Activated CD4-positive, alpha-beta T cell treated with anti-CD3 and anti-CD28 coated beads for 24 hours (primary cell): ENCODE data around the gene DNMT3L.
"Not testable (repeated sequence)": the region's sequence is repeated elsewhere in the genome, so short reads cannot be mapped to it uniquely, and the experiment has no call there.

ENCODE experiments used
- DNase-seq, 2 donors: peaks; one replicate each; pipeline ENCODE4 v3.0.0-alpha.2; 2020; ENCODE audit warnings: low read depth in 2 of 2

DNMT3L gene

DNA sequence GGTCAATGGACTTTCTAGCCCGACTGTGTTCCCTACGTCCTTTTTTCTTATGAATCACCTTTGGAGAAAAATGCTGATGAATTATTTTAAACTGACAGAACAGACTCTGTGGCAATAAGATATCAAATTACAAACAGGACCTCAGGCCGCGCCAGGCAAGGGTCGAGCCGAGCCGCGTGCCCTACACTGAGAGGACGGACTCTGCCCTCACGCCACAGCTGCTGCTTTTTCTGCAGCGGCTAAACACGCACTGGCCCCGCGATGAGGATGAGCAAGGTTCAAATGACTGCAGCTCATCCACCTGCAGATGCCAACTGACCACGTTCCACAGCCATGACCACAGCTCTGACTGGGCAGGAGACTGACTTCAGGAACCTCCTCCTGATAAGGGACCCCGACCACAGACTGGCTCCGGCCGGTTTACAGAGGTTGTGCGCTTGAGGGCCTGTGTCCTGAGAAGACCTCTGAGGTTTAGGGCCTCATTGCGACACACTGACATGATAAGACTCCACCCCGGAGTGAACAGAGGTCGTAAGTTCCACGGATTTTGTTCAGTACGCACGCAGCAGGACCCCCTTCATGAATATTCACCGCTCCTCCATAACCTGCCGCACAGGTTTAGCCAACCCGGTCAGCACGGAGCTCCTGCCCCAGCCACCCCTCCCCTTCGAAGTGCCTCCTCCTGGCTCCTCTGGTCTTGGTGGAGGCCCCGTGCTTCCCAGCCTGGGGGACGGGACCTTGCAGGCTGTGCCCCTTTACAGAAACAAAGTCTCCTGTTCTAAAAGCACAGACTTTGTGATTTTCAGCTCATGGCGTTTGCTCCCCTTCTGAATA, 12.3 kb downstream of the DNMT3L start:
- not testable (repeated sequence) for DNase-seq

DNA sequence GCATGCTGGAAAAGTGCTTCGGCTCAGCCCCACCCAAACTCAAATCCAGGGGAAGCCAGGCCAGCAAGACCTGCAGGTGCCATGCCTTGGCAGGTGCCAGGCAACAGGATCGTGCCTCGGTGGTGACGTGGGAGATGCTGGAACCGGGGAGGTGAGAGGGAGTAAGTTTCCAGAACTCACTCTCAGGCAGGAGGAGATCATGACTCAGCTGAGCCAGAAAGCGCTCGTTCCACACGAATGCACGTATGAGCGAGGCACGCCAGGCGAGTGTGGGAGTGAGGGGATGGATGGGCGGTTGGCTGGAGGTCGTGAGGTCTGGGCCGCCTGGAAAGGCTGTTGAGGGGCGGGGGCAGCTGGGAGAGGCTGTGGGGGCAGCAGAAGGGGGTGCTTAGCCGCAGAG, 13.8 kb downstream of the DNMT3L start:
- not testable (repeated sequence) for DNase-seq

DNA sequence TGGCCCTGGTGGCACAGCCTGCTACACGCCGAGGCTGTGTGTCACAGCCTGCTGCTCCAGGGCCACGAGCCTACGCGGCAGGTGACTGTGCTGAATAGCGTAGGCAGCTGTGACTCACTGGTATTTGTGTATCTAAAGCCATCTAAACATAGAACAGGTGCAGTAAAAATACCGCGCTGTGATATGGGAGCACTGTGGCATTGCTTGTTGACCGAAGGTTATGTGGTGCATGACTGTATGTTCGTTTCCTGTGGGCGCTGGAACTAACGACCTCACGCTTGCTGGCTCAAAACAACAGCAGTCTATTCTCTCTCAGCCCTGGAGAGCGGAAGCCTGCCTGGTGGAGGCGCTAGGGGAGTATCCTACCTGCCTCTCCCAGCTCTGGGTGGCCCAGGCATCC, 17.7 kb downstream of the DNMT3L start:
- DNase-seq, result not testable (repeated sequence)

DNA sequence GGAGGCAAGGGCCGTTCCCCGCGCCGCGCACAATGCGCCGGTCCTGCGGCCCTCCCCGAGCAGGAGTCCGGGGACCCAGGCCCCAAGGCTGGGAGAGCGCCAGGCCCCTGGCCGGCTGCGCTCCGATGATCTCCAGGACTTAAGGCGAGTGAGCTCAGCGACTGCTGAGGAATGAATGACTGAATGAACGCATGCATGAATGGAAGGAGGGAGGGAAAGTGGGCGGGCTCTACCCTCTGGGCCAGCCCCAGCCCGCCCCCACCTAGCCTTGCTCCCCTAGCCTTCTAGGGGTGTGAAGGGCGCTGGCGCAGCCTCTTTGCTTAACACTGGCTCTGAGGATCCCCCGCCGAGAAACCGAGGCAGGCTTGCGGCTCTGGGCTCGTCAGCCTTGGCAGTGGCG, 20.4 kb downstream of the DNMT3L start:
- DNase-seq, result not testable (repeated sequence)

DNA sequence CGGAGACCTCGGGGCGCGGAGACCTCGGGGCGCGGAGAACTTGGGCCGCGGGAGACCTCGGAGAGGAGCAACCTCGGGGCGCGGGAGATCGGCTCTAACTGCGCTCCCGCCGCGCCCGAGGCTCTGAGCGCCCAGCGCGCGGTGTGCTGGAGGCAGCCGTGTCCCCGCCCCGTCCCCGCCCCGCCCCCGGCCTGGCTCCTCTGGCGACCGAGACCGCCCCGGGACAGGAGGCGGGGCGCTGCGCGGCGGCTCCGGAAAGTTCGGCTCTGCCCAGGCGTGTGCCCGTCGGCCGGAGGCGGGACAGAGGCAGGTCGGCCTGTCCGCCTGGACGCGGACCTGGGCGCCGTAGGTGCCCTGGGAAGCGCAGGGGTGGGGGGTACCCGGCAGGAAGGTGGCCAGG, 20.9 kb downstream of the DNMT3L start, which contains the start of gene ICOSLG:
ICOSLG (minus strand) TSS at position 102 of the 400 bp plus-strand sequence. CDS start 126 bp downstream, outside the sequence.
- DNase-seq, result not testable (repeated sequence)

DNA sequence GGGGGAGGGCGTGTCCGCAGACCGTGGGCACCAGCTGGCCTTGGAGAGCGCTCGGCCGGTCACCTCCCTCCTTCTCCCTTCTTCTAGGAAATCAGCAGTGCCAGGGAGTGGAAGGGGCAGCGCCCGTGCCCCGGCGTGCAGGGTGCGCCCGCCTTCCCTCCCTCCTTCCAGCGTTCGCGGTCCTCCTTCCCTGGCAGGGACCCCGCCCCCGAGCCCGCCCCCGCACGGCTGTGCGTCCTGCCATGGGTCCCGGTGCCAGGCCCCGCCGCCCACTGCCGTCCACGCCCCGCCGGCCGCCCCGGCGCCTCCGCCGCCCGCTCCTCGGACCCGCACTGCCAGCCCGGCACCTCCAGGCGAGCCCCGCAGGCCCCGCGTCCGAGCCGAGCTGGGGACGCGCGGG, 21.3 kb downstream of the DNMT3L start:
- DNase-seq, result not testable (repeated sequence)

DNA sequence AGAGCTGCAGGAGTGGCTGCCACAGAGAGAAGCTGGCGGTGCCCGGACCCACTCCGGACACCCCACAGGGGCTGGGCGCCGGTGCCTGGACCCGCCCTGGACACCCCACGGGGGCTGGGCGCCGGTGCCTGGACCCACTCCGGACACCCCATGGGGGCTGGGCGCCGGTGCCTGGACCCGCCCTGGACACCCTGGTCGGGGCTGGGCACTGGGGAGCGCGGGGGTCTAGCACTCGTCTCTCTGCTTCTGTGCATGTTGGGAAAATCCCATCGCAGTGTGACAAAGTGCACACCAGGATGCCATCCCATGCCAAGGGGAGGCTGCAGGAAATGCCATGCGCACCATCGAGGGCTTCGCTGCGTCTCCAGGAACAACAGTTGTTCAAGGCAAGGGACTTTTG, 32.1 kb downstream of the DNMT3L start:
- not testable (repeated sequence) for DNase-seq

DNA sequence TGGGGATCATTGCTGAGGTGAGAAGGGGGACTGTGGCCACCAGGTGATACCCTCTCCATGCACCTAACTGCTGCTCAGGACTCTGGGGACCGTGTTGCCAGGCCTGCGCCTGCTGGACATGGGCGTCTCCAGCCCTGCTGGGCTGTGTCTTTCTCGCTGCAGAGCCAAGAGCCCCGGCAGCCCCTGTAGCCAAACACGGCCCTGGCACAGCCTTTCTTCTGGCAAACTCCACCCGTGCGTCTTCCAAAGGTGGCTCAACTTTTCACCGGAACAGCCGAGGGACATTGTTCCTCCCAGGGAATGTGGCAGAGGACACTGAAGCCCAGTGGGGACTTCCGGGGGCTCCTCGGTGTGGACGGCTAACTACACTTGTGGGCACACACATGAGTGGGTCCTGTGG, 33.6 kb downstream of the DNMT3L start:
- not testable (repeated sequence) for DNase-seq

DNA sequence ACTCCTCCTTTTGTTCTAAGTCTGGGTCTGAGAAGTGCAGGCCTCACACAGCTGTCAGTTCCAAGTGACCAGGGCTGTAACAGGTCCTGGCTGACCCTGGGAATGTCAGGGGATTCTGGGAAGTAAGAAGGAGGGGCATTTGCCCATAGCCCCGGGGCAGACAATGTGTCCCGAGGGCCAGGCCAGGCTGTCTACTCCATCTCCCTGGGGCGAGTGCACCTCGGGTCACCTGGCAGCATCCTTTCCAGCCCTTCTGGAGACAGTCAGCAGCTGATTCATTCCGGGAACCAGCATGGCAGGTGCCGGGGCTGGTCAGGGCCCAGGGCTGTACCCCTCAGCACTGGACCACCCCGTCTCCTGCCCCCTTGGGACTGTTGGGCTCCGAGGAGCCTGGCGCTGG, 34.1 kb downstream of the DNMT3L start:
- DNase-seq, result not testable (repeated sequence)

DNA sequence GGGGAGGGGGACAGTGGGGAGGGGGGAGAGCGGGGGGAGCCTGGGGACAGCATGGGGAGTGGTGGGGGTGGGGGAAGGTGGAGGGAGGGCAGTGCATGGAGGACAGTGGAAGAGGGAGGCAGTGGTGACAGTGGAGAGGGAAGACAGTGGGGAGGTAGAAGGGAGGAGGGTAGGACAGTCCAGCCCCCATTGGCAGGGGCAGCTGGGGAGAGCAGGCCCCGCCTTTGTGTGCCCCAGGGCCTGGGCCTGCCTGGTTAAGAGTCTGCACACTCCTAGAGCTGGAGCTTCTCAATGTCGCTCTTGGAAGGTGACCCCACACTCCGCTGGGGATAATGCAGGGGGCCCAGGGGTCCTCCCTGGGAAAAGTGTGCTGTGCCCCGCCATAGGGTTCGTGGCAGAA, 36.1 kb downstream of the DNMT3L start:
- not testable (repeated sequence) for DNase-seq

DNA sequence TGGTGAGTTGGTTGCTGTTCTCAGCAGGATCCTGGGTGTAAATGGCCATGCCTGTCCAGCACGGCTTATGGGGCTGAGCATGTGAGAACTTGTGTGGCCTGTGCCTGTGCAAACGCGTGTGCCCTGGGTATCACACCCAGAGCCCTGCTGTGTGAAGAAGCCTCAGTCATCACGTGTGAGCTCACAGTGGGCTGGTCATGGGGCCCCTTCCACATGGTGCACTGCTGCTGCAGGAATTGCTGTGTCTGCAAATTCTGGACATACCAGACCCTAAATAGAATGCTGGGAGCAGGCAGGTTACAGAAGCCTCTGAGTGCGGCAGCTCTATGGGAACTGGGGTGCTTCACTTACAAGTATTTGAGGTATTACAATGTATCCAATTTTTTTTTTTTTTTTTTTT, 38.4 kb downstream of the DNMT3L start:
- not testable (repeated sequence) for DNase-seq

DNA sequence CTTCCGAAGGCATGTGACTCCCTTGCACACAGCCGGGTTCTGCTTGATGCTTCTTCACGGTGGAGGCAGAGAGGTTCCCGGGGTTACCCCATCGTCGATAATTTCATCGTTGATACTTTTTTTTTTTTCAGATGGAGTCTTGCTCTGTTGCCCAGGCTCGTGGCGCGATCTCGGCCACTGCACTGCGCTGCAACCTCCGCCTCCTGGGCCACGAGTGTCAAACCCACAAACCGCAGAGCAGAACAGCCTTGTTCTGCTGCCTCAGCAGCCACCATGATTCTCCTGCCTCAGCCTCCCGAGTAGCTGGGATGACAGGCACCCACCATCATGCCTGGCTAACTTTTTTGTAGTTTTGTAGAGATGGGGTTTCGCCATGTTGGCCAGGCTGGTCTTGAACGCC, 41.0 kb downstream of the DNMT3L start:
- not testable (repeated sequence) for DNase-seq

DNA sequence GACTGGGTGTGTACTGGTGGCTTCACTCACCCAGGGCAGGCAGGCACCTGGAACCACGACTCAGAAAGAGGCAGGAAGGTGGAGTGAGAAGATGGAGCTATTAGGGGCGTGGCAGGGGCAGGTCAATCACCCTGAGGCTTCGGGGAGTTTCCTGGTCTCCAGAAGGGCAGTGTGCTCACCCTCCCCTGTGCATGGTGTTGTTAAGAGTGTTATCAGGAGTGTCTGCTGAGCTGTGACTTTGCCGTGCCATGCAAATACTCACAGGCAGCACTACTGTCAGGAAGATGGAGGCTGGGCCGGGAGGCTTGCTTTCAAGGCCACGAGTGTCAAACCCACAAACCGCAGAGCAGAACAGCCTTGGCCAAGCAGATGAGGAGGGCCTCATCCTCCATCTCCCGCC, 43.2 kb downstream of the DNMT3L start:
- DNase-seq, result not testable (repeated sequence)

DNA sequence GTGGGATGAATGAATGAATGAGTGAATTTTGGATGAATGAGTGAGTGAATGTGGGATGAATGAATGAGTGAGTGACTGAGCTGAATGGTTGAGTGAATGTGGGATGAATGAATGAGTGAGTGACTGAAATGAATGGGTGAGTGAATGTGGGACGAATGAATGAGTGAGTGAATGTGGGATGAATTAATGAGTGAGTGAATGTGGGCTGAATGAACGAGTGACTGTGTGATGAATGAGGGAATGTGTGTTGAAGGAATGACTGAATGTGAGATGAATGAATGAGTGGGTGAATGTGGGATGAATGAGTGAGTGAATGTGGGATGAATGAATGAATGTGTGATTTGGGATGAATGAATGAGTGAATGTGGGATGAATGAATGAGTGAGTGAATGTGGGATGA, 49.7 kb downstream of the DNMT3L start:
- DNase-seq, result not testable (repeated sequence)

DNA sequence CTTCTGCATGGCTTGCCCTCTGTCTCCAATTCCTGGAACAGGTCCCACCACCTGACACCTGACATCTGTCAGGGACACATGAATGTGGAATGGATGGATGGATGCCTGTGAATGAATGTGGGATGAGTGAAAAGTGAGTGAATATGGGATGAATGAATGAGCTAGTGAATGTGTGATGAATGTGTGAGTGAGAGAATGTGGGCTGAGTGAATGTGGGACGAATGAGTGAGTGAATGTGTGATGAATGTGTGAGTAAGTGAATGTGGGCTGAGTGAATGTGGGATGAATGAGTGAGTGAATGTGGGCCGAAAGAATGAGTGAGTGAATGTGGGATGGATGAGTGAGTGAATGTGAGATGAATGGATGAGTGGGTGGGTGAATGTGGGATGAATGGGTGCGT, 50.1 kb downstream of the DNMT3L start:
- not testable (repeated sequence) for DNase-seq

DNA sequence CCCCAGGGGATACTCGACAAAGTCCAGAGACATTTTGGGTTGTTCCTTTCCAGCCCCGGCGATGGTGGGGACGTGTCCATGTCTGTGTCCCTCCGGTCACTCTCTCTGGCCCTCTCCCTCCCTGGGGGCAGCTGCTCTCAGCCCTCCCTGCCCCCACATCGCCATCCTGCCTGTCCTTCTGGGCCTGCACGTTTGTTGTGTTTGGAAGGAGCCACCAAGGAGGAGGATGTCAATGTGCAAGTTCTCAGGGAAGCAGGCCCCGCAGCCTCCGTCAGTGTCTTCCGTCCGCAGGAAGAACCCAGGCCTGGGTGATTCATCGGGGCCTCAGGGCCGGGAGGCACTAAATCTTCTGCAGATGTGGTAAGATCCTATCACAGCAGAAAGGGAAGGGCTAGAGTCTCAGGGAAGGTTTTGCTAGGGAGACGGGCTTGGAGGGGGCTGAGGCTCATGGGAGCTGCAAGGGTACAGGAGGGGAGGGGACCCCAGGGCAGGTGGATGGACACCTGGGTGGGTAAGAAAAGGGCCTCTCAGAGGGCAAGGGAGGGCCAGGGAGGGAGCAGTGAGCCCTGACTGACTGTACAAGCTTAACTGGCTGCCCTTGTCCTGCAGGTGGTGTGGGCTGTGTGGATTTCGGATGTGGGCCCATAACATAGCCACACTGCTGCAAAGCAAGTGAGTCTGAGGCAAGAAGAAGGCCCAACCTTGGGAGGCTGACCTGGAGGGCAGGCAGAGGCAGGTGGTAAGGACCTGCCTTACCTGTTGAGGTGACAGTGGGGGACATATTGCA, 53.6 kb downstream of the DNMT3L start:
- not testable (repeated sequence) for DNase-seq

DNA sequence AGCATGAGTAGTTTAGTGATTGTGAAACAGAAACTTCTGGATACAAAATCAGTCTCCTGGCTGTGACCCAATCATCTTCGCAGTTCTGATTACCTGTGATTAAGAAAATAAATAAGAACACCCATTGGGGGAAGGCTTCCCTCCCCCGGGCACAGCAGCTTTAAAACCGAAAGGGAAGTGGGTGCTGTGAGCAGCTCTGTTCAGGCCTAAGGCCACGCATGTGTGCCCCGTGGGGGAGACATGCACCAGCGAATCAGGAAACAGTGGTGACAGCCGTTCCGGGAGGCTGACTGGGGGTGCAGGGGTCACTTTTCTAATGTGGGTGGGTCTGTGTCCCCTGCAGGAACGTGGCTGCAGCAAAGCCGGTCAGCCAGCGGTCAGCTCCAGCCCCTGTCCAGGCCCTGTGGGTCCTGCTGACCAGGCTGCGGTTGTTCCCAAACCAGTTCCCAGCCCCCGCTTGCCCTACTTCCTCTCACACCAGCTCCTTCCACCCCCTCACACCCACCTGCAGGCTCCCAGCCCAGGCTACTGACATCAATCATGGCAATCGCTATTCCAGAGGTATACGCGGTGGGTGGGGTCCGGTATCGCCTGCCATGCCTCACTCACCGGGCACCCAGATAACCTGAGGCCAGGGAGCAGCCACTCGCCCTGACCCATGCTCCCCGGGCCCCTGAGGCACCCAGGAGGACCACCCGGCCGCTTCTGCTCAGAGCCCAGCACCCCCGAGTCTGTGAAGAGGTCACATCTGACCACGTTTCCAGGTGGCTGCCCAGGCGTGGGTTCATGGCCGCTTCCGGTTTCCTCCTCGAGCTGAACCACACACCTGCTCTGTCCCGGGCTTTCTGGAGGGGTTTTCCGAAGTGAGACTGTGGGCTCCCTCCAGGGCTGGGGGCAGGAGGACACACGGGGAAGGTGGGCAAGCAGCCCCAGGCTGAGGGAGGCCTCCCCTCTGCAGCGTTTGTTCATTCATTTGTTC, 54.7 kb downstream of the DNMT3L start:
- not testable (repeated sequence) for DNase-seq

DNA sequence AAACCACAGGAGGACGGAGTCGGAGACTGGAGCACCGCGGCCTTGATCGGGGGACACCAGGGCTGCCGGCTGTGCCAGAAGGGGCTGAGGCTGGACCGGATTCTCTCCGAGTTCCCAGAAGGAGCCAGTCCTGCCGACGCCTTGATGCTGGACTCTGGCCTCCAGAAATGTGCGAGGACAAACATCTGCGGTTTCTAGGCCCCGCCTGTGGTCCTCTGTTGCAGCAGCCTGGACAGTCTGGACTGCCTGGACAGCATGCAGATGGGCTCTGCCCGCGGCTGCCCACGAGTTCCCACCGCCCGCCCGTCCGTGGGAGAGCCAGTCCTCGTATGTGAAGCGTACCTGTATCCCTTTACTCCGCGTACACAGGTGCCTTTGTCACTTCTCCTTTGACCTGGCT, 55.5 kb downstream of the DNMT3L start:
- not testable (repeated sequence) for DNase-seq

DNA sequence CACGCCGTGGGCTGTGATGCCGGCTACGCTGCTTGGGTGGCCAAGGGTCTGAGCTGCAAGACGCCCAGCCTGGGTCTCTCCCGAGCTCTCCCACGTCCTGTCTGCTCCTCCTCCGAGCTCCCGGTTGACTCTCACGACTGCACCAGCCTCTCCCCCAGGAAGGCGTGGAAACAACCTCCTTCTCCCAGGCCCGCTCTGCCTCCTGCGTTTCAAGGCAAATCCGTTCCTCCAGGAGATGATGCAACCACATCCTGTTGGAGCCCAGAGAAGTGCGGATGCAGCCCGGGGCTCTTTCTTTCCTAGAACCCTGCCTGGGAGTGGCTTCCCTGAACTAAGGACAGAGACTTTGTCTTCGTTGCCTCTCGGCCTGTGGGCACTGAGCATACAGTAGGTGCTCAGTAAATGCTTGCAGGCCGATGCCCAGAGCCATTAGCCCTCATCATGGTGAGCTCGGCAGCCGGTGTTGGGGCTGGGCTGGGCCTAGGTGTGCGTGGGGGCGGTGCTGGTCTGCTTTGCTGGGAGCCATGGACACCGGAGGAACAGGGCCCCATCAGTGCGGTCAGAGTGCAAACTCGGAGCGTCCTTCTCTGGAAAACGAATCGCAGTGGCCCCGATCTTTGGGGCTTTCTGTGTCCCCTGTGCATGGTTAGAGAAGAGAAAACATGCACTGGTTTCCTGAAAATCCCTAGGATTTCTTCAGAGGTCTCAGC, 59.0 kb downstream of the DNMT3L start:
- not testable (repeated sequence) for DNase-seq

DNA sequence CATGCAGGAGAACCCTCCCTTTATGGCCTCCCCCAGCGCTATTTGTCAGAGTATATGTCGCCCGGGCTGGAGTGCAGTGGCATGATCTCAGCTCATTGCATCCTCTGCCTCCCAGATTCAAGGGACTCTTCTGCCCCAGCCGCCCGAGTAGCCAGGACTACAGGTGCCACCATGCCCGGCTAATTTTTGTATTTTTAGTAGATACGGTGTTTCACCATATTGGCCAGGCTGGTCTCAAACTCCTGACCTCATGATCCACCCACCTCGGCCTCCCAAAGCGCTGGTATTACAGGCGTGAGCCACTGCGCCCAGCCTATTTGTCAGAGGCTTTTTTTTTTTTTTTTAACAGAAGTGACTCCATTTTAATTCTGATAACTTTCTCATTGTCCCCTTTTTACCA, 61.7 kb downstream of the DNMT3L start:
- not testable (repeated sequence) for DNase-seq

DNA sequence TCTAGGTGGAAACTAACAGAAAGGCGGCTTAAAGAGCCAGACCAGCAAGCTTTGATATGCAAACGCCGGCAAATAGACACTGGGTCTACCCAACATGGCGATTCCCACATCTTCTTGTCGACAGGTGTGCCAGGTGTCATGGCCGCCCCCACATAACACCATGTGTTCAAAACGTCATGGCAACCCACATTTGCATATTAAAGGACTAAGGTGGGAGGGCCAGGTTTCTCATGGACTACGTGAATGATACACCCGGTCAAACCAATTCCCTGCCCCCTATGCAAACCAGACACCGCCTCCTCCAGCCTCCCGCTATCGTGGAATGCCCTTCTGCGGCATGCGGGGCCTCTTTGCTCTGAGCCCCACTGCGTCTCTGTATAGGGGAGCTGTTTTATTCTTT, 62.2 kb downstream of the DNMT3L start:
- no peak for DNase-seq
